KMS-11 (cell line): ENCODE measurements around the gene DPT.

Experiments used
- H2AFZ ChIP-seq: fragments of 200-600 bp; sonication (generic); 2 replicates; pipeline ENCODE4 v1.6.1; 2016; ENCODE audit warnings: antibody characterized with exemption, mixed run types, low read depth
- H3K27ac ChIP-seq: fragments of 200-600 bp; sonication (generic); 2 replicates; pipeline ENCODE4 v1.6.1; 2016; ENCODE audit warnings: mild to moderate bottlenecking, mixed run types
- H3K27me3 ChIP-seq: fragments of 200-600 bp; sonication (generic); 2 replicates; pipeline ENCODE4 v1.6.1; 2017; ENCODE audit warnings: mild to moderate bottlenecking, low read depth, mixed run types, moderate library complexity; ENCODE audit not compliant: insufficient read depth
- H3K36me3 ChIP-seq: fragments of 200-600 bp; sonication (generic); 2 replicates; pipeline ENCODE4 v1.6.1; 2017; ENCODE audit warnings: mild to moderate bottlenecking, mixed run types; ENCODE audit not compliant: insufficient read depth
- H3K4me1 ChIP-seq: fragments of 200-600 bp; sonication (generic); 2 replicates; pipeline ENCODE4 v1.6.1; 2016; ENCODE audit warnings: mild to moderate bottlenecking, low read depth, mixed run types; ENCODE audit not compliant: poor library complexity, severe bottlenecking
- H3K4me2 ChIP-seq: fragments of 200-600 bp; sonication (generic); 2 replicates; pipeline ENCODE4 v1.7.0; 2016; ENCODE audit warnings: mild to moderate bottlenecking, mixed run types
- H3K4me3 ChIP-seq: fragments of 200-600 bp; sonication (generic); IDR thresholded peaks from 2 replicates; pipeline ENCODE4 v1.6.1; 2017; ENCODE audit warnings: low read depth, low read length, mixed read lengths; ENCODE audit not compliant: insufficient read depth
- H3K79me2 ChIP-seq: fragments of 200-600 bp; sonication (generic); 2 replicates; pipeline ENCODE4 v1.6.1; 2016; ENCODE audit warnings: low read depth, mixed run types; ENCODE audit not compliant: insufficient read depth
- H3K9ac ChIP-seq: fragments of 200-600 bp; sonication (generic); 2 replicates; pipeline ENCODE4 v1.6.1; 2016; ENCODE audit warnings: mild to moderate bottlenecking, mixed run types
- H4K20me1 ChIP-seq: fragments of 200-600 bp; sonication (generic); 2 replicates; pipeline ENCODE4 v1.6.1; 2016; ENCODE audit warnings: mild to moderate bottlenecking, mixed run types; ENCODE audit not compliant: insufficient read depth
- CTCF ChIP-seq: fragments of 200-600 bp; sonication (generic); conservative IDR thresholded peaks from 2 replicates; pipeline ENCODE4 v1.6.1; 2017; ENCODE audit warnings: low read depth, mild to moderate bottlenecking, antibody characterized with exemption, low read length, moderate library complexity, mixed read lengths

The DPT gene

DNA sequence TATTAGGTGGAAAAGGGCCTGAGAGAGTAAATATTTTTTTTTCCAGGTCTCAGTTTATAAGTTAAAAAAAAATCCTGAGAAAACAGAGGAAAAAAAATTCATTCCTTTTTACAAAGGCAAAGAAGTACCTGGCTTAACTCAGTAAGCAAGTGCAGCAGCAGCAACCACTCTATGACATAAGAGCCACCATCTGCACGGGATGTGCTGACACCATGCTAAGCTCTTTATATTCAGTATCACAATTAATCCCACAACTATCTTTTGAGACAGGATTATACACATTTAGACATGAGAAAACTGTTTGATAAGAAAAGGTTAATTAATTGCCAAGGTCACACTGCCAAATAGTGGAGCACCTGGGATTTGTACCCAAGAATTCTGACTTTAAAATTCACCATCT lies 13.4 kb upstream of the DPT start:
- Histone ChIP-seq H3K9ac (no peak overlapping the region), H3K27ac (no peak overlapping the region), H3K27me3 (no peaks in the 10 kb centered on the region), H3K4me1 (no peaks in the 10 kb centered on the region), H2AFZ (no peak overlapping the region), H3K36me3 (no peaks in the 10 kb centered on the region), H4K20me1 (no peaks in the 10 kb centered on the region), H3K79me2 (no peaks in the 10 kb centered on the region), H3K4me2 (no peak overlapping the region), H3K4me3 (no peak overlapping the region)
- TF ChIP-seq CTCF = no peak

GRCh38 chr1:168739908-168740307 lies 10.9 kb upstream of the DPT start:
- TF ChIP-seq CTCF = no peak
- H3K4me3 ChIP-seq = no peak overlapping the region
- H3K27ac ChIP-seq = no peak overlapping the region
- H3K27me3 ChIP-seq = no peaks in the 10 kb centered on the region
- H3K9ac ChIP-seq = no peak overlapping the region
- H3K79me2 ChIP-seq = no peaks in the 10 kb centered on the region
- H4K20me1 ChIP-seq = no peaks in the 10 kb centered on the region
- H3K36me3 ChIP-seq = no peaks in the 10 kb centered on the region
- no peaks in the 10 kb centered on the region for H3K4me1 ChIP-seq
- H3K4me2 ChIP-seq = no peak overlapping the region
- no peak overlapping the region for H2AFZ ChIP-seq

GRCh38 chr1:168736520-168736919 lies 7.5 kb upstream of the DPT start:
- no peaks in the 10 kb centered on the region for H3K27me3 ChIP-seq
- no peaks in the 10 kb centered on the region for H3K79me2 ChIP-seq
- no peaks in the 10 kb centered on the region for H3K4me1 ChIP-seq
- no peak overlapping the region for H3K4me2 ChIP-seq
- no peaks in the 10 kb centered on the region for H3K36me3 ChIP-seq
- H3K4me3 ChIP-seq = no peak overlapping the region
- H2AFZ ChIP-seq = no peak overlapping the region
- no peak for TF ChIP-seq CTCF
- H3K9ac ChIP-seq = no peak overlapping the region
- no peaks in the 10 kb centered on the region for H4K20me1 ChIP-seq
- no peak overlapping the region for H3K27ac ChIP-seq

DNA sequence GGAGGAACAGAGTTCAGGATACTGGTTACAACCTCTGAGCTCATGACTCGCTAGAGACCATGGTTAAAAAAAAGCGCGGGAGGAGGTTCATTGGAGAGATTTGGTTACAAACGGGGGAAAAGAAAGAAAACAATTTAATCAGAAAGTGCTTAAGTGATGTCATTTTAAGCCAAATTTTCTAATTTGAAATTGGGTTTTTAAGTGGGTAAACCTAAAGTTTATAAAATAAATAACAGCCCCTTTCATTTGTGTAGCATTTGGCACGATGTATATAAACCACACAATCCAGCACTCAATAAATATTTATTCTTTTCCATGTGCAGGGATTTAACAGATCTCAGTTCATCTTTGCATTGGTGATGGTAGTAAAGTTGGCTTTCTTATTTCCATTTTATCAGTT lies 7.0 kb upstream of the DPT start:
- Histone ChIP-seq H3K9ac (no peak overlapping the region), H2AFZ (no peak overlapping the region), H3K27me3 (no peaks in the 10 kb centered on the region), H3K4me2 (no peak overlapping the region), H3K4me3 (no peak overlapping the region), H4K20me1 (no peaks in the 10 kb centered on the region), H3K36me3 (no peaks in the 10 kb centered on the region), H3K27ac (no peak overlapping the region), H3K79me2 (no peaks in the 10 kb centered on the region), H3K4me1 (no peaks in the 10 kb centered on the region)
- no peak for TF ChIP-seq CTCF

GRCh38 chr1:168734946-168735345 lies 5.9 kb upstream of the DPT start:
- Histone ChIP-seq H3K4me2 (no peak overlapping the region), H3K27me3 (no peaks in the 10 kb centered on the region), H3K9ac (no peak overlapping the region), H2AFZ (no peak overlapping the region), H3K79me2 (no peaks in the 10 kb centered on the region), H3K4me1 (no peaks in the 10 kb centered on the region), H4K20me1 (no peaks in the 10 kb centered on the region), H3K4me3 (no peak overlapping the region), H3K27ac (no peak overlapping the region), H3K36me3 (no peaks in the 10 kb centered on the region)
- no peak for TF ChIP-seq CTCF
